ENCODE results near the gene PRDM13.

DNA sequence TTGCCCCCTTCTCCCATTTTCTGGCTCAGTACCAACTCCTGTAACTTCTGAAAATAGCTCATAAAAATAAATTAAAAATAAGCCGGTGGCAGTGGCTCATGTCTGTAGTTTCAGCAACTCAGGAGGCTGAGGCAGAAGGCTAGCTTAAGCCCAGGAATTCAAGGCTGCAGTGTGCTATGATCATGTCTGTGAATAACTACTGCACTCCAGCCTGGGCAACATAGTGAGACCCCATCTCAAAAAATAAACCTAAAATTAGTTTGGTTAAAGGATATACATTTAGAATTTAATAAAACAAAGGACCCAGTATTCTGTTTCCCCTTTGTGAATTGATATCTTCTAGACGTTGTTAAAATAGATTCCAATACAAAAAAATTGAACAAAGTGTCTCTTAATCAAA, 10.5 kb downstream of the PRDM13 start:
- TF ChIP-seq, protein P1, sequence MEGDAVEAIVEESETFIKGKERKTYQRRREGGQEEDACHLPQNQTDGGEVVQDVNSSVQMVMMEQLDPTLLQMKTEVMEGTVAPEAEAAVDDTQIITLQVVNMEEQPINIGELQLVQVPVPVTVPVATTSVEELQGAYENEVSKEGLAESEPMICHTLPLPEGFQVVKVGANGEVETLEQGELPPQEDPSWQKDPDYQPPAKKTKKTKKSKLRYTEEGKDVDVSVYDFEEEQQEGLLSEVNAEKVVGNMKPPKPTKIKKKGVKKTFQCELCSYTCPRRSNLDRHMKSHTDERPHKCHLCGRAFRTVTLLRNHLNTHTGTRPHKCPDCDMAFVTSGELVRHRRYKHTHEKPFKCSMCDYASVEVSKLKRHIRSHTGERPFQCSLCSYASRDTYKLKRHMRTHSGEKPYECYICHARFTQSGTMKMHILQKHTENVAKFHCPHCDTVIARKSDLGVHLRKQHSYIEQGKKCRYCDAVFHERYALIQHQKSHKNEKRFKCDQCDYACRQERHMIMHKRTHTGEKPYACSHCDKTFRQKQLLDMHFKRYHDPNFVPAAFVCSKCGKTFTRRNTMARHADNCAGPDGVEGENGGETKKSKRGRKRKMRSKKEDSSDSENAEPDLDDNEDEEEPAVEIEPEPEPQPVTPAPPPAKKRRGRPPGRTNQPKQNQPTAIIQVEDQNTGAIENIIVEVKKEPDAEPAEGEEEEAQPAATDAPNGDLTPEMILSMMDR (IDR thresholded peaks at IDR 0.05): no peak
- TF ChIP-seq POLR2A (IDR thresholded peaks at IDR 0.05) (no peak), POLR2AphosphoS5 (IDR thresholded peaks at IDR 0.05; ENCODE audit: insufficient read depth in 1 of 2, low read depth in 1 of 2) (no peak)

All from vagina (tissue), 2 donors.